Lung microvascular endothelial cell (primary cell): ENCODE results near the gene SYK. TPM values are rescaled to one million over a fixed set of nuclear protein-coding genes. Genes with fewer than 3 reads are reported as not detected.

Source experiments
- DNase-seq, 2 donors: peaks; one replicate each; pipeline versions ENCODE4 v3.0.0 to v3.0.0-alpha.2; 2010; ENCODE audit warnings: low read depth in 2 of 2
- total RNA-seq: library from RNA; depleted of rRNA; stranded (reverse); fragments of >200 nt; gene quantifications from 2 replicates; pipeline ENCODE4 v1.2.1, GENCODE V29; 2014

The SYK gene
- total RNA-seq, 1 donor from 2014 or later: not detected

GRCh38 chr9:90822866-90823265, 21.2 kb downstream of the SYK start:
- no peak for DNase-seq

- no peak for DNase-seq
Observed at GRCh38 chr9:90825586-90825985, 24.0 kb downstream of the SYK start.

DNA sequence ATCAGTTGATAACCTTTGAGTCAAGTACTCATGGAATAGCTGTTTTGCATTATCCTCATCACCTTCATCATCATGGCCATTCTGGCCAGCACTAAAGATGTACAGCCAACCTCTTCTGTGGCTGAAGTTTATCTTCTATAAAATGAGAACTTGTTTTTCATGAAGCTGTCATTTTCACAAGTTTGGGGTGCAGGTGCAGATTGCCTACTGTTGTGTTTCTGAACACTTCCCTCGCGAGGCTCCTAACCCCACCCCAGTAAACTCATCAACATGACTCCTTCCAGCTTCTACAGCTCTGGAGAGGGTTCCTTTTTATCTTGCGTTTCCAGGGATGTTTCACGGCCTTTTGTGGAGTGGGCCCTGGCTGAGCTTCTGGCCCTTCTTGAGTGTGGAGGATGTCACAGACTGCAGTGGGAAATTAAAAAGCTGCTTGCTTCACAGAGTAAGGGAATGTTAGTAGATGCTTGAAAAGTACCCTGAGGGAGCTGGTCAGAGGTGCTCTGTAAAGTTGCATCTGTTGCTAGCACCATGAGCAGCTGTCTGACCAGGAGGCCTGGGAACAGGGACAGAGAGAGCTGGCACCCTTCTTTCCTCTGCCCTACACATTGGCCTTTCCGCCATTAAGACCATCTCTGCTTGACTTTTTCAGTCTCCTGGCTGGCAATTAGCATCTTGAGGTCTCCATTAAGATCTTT, 24.9 kb downstream of the SYK start:
- no peak for DNase-seq

DNA sequence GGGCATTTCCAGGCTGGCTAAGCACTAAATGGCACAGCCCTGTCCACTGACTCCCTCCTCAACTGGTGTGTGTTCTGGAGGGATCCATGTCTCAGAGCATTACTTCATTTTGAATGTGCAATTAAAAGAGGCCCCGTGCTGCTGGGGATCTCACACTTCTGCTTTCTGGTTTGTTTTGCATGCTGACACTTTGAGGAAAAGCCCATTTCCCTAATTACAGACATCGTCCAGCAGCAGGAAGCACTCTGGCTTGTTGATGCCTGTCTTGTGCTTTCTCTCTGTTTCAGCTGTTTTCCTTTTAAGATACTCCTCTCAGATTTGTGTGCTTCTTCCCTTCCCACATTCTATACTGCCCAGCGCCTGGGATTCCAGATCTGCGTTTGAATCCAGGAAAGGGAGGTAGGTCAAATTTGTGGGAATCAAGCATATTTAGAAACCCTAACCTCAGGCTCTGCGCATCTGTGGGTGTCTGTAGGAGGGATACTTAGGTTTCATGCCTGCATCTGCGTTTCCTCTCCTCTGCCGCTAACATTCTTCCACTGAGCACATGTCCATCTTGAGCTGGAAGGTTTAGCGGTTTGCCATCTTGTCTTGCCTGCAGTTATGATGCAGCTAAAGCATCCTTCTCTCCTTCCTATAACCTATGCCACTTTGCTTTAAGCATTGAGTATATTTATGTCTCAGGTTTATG, 25.7 kb downstream of the SYK start:
- no peak for DNase-seq

DNA sequence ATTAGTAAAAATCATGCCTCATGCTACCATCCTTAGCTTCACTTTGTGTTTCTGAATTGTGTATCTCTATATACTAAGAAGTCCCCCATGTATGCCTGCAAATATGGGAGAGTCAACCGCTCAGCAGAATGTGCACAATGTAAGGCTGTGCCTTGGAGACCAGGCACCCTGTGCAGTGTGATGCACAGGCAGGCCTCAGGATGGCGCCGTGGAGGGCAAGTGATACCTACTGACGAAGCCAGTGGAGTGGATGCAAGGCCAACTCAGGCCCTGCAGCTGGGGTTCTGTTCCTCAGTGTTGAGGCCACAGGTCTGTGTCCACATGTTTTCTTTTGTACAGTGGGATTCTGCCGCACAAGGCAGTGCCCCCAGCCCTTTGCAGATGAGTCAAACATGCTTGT, 28.4 kb downstream of the SYK start:
- no peak for DNase-seq

GRCh38 chr9:90830977-90831376, 29.4 kb downstream of the SYK start:
- no peak for DNase-seq

DNA sequence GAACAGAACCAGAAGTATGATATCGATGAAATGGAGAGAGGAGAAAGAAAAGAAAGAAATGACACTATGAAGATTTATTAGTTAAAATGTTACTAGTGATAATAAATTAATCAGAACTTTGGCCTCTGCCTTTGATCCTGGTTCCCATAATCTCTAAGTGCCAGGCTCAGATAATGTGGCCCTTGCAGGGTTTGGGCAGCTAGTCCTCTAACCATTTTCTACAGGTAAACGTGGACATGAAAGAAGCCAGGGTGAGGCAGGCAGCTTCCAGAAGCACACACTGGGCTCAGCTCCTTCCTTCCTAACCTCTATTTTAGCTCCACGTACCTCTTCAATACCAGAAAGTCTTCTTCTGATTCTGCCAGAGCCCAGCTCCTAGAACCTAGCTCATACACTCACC, 30.6 kb downstream of the SYK start:
- DNase-seq: no peak

DNA sequence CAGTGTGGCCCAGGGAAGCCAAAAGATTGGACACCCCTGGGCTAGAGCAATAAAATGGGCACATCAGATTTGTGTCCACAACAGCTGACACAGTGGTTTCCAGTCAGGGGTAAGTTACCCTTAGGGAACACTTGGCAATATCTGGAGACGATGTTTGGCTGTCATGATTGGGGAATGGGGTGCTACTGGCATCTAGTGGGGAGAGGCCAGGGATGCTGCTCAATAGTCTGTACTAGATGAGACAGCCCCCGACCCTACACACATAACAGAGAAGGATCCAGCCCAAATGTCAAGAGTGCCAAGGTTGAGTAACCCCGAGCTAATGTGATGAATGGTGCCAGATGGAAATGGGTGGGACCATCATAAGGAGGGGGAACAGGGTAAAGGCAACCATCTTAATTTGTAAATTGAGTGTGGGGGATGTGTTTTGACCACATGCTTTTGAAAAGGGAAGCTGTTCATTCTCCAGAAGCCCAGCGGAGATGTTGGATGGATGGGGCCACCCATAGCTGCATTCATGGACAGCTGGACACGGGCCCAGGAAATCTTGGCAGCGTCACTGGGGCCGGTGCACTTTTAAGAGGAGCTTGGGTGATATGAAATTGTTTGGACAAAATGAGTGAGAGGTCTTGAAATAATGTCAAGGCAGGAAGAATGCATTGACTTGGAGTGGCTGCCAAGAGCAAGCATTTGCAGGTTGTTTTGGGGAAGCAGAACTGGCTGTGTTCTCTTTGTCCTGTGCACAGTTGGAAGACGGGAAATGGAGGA, 33.4 kb downstream of the SYK start:
- no peak for DNase-seq

DNA sequence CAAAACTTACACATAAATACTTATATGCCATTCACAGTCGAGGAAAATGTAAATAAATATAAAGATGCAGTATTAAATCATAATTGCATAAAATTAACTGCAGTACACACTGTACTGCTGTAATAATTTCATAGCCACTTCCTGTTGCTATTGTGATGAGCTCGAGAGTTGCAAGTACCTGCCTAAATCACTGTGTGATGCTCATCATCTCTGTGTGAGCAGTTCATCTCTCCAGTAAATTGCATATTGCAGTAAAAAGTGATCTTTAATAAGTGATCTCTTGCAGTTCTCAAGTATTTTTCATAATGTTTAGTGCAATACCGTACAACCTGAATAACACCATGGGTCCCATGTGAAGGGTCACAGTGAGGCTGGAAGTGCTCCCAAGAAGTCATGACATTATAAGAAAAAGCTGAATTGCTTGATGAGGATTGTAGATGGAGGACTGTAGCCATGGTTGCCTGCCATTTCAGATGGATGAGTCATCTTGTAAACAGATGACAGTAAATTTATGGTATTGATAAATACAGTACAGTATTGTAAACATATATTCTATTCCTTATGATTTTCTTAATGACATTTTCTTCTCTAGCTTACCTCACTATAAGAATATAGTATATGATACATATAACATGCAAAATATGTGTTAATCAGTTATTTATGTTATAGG, 34.9 kb downstream of the SYK start:
- no peak for DNase-seq

GRCh38 chr9:90838098-90838497, 36.5 kb downstream of the SYK start:
- no peak for DNase-seq

DNA sequence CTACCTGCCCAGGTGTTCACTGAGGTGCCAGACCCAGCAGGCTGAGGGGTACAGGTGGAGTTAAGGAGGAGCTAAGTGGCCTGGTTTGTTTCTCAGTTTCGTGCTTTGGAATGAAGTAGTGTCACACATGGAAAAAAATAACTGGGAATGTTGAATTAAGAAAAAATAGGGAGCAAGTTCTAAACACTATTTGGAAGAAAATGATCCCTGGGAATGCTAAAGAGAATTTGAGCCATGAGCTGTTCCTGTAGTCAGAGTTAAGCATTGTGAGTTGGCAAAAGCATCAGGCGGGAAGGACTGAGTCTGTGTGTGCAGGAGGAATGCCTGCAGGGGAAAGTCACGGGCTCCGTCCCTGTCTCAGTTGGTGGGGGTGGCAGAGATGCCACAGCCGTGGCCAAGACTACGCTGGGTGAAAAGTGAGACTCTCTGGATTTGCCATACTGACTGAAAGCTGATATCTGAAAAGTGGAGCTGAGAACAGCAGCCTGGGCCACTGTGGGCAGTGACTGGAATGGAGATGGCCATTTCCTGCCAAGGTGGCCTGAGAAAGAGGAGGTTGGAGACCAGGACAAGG, 37.0 kb downstream of the SYK start:
- no peak for DNase-seq

DNA sequence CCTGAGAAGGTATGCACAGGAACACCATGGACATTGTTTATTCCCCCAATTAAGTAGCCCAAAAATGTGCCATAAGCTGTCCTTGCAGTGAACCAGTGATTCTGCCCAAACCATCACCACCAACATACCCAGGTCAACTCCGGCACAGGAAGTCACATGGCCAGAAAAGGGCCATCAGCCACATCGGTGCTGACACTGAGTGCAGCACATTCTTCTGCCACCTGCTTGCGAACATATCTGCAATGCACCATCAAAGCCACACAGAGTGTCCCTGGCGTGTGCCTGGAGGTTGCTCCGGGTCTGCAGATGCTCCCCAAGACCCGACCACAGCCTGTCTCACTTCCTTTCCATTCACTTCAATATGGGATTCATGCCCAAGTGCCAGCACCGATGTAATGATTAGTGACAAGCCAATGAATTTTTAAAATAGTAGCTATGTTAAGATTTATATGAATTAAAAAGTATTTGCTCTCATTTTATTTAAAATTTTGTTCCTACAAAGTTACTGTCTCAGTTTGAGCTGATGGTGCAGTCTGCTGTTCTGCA, 37.6 kb downstream of the SYK start:
- DNase-seq: no peak

DNA sequence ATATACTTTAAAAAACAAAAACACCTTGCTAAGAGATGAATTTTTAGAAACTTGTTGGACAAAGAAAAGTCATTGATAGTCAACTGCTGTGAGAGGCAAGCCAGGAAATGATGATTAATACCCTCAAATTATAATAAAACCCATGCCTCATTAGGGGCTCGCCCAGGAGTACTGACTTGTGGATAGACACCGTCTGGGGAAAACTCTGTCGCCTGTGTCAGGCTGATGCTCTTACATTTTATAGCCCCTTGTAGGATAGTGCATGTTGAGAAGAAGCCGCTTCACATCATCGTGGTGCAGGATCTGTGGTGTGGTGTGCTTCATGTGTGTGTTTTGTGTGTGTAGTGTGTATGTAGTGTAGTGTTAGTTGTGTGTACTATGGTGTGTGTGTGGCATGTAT, 39.1 kb downstream of the SYK start:
- DNase-seq: no peak

DNA sequence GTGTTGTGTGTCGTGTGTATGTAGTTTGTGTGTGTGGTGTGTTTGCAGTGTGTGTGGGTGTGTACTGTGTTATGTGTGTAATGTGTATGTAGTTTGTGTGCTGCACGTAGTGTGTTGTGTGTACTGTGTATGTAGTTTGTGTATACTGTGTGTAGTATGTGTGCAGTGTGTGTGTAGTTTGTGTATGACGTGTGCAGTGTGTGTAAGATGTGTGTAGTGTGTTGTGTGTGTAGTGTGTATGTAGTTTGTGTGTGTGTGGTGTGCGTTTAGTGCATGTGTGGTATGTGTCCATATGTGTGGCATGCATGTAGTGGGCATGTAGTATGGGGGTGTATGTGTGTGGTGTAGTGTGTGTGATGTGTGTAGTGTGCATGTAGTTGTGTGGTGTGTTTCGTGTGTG, 39.6 kb downstream of the SYK start:
- no peak for DNase-seq

DNA sequence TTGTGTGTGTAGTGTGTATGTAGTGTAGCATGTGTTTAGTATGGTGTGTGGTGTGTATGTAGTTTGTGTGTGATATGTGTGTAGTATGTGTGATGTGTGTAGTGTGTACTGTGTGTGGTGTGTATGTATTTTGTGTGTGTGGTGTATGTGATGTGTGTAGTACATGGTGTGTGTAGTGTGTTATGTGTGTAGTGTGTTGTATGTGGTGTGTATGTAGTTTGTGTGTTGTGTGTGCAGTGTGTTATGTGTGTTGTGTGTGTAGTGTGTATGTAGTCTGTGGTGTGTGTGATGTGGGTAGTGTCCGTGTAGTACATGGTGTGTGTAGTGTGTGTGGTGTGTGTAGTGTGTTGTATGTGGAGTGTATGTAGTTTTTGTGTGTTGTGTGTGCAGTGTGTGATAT, 40.0 kb downstream of the SYK start:
- no peak for DNase-seq

DNA sequence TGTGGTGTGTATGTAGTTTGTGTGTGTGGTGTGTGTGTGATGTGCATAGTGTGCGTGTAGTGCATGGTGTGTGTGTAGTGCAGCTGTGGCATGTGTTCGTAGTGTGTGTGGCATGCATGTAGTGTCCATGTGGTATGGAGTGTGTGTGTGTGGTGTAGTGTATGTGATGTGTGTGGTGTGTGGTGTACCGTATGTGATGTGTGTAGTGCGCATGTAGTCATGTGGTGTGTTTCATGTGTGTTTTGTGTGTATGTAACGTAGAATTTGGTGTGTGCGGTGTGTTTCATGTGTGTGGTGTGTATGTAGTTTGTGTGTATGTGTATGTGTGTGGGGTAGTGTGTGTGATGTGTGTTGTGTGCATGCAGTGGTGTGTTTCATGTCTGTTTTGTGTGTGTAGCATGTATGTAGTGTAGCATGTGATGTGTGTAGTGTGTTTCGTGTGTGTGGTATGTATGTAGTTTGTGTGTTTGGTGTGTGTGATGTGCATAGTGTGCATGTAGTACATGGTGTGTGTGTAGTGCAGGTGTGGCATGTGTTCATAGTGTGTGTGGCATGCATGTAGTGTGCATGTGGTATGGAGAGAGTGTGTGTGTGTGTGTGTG, 40.7 kb downstream of the SYK start:
- no peak for DNase-seq

DNA sequence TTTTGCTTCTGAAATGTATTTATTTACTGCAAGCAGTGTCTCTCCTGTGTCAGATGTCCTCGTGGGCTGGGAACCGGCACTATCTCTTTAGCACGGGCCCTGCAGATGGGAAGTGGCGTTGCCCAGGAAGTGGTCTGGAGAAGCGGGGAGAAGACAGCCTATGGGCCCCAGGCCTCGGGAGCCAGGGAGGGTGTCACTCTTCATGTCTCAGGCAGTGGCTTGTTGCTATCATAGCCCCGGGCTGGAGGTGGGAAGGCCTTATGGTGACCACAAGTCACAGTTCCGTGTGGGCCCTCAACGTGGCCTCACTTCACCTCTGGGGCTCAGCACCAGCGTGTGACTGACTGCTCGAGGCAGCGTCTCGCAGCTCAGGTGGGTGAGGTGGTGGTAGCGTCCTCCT, 41.4 kb downstream of the SYK start:
- no peak for DNase-seq

GRCh38 chr9:90843525-90843924, 41.9 kb downstream of the SYK start:
- no peak for DNase-seq

GRCh38 chr9:90844326-90844725, 42.7 kb downstream of the SYK start:
- DNase-seq: no peak

DNA sequence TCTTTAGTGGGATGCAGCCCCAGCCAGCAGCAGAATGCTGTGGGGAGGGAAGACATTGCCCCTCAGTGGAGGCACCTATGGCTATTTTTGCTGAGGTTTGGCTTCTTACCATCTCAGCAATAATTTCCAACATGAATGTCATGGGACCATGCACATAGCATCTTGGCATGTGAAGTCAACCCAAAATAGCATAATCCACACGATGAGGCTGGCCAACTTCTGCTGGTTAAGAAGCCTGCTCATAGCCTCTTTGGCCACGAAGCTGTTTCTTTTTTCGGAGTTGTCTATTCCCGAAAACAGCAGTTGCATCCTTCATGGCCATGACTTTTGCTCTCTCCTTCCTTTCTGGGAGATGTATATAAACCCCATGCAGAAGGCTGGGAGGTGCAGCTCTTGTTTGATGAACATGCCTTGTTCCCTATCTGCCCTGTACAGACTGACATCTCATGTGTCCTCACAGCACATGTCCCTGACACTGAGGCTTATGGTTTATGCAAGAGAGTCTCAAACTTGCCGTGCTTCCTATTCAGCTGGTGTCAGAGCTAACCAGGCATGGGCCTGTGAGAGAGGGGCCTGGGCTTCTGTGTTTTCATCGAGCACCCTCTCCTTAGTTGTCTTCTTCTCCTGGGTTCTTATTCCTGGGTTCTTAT, 45.3 kb downstream of the SYK start:
- no peak for DNase-seq

GRCh38 chr9:90847971-90848370, 46.4 kb downstream of the SYK start:
- no peak for DNase-seq
